Sigmoid colon (tissue), 7 donors: ENCODE results near the gene GLOD5. TPM values are rescaled to one million over a fixed set of nuclear protein-coding genes. Genes with fewer than 3 reads are reported as not detected.

ENCODE experiments used
- DNase-seq: peaks from one replicate; pipeline ENCODE4 v3.0.0-alpha.2; 2019
- H3K27ac ChIP-seq, 4 donors: fragments of 200-600 bp; sonication (generic); one replicate each; pipeline ENCODE4 v1.5.1; 2016 to 2019; ENCODE audit warnings: mild to moderate bottlenecking in 1 of 4
- H3K27me3 ChIP-seq, 3 donors: fragments of 200-600 bp; sonication (generic); one replicate each; pipeline ENCODE4 v1.5.1; 2019; ENCODE audit warnings: mild to moderate bottlenecking in 1 of 3
- H3K36me3 ChIP-seq, 4 donors: fragments of 200-600 bp; sonication (generic); one replicate each; pipeline ENCODE4 v1.5.1; 2016 to 2019
- H3K4me1 ChIP-seq, 4 donors: fragments of 200-600 bp; sonication (generic); one replicate each; pipeline ENCODE4 v1.5.1; 2017 to 2019
- H3K4me3 ChIP-seq, 4 donors: fragments of 200-600 bp; sonication (generic); one replicate each; pipeline ENCODE4 v1.5.1; 2017 to 2019; ENCODE audit warnings: mild to moderate bottlenecking in 2 of 4, moderate library complexity in 1 of 4
- H3K9me3 ChIP-seq, 4 donors: fragments of 200-600 bp in 3 of 4; sonication (generic) in 3 of 4; one replicate each; pipeline versions ENCODE4 v1.5.1 to v1.6.1; 2013 to 2019
- EP300 ChIP-seq, 4 donors: sonication (generic); formaldehyde crosslinking; IDR thresholded peaks; one replicate each; pipeline ENCODE4 v1.6.1; 2017; ENCODE audit warnings: antibody characterized with exemption in 4 of 4
- POLR2A ChIP-seq, 2 donors: fragments of 450-650 bp; IDR thresholded peaks; one replicate each; pipeline ENCODE4 v1.6.1; 2016; ENCODE audit warnings: antibody characterized with exemption in 2 of 2, mild to moderate bottlenecking in 2 of 2, moderate library complexity in 2 of 2
- POLR2AphosphoS5 ChIP-seq, 4 donors: sonication (generic); formaldehyde crosslinking; IDR thresholded peaks; one replicate each; pipeline ENCODE4 v1.6.1; 2017; ENCODE audit warnings: antibody characterized with exemption in 4 of 4
- WGBS, 2 donors: extraction: QIAGEN DNeasy Blood & Tissue Kit; methylation state at CpG; one replicate each; pipeline ENCODE4 v1.1.7; 2013; 5-methylcytosine and 5-hydroxymethylcytosine counted together
- intact Hi-C: fragments of 100-400 bp; cut with DNase I; formaldehyde crosslinking; loops from one replicate; pipeline ENCODE4 v1.15.1; 2023
- polyA plus RNA-seq, 3 donors: library from polyadenylated mRNA; stranded (reverse); fragments of 200-250 nt; gene quantifications; one replicate each; pipeline ENCODE4 v1.2.3, GENCODE V29; 2013
- total RNA-seq, 4 donors: library from RNA; depleted of rRNA; stranded (reverse); fragments of >200 nt; gene quantifications; one replicate each; pipeline ENCODE4 v1.1.0, GENCODE V29; 2016
- TF ChIP-seq, protein P1 (sequence below), 4 experiments: fragments of 450-650 bp in 3 of 4; fragments of 200-600 bp in 1 of 4; IDR thresholded peaks; one replicate each; pipeline ENCODE4 v1.5.1; 2016 to 2019; ENCODE audit warnings: antibody characterized with exemption in 4 of 4, mild to moderate bottlenecking in 3 of 4, moderate library complexity in 2 of 4
- donor health status: healthy with polysubstance abuse.
- donor health status: Bipolar disorder and iron deficiency.
- donor health status: healthy.

The GLOD5 gene
- total and polyA plus RNA-seq, 7 donors = 7.5 to 22.7 (median 10.8) TPM; not detected in 4

DNA sequence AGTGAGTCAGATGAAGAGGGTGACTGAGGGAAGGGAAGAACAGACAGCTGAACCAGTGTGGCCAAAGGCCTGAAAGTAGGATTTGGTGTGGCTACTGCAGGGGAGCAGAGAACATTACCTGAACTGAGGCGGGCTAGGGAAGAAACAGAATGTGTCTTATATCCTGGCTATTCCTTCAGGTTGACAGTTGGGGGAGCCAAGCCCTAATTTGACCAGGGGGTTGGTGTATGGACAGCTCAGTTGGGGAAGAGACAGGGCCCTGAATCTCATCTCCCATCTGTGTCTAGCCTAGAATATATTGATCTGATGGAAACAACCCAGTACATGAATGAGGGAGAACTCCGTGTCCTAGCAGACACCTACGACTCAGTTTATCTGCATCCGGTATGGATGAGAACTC, 44.5 kb downstream of the GLOD5 start:
- TF ChIP-seq POLR2A (IDR thresholded peaks at IDR 0.05) (no peak), EP300 (IDR thresholded peaks at IDR 0.05) (no peak), POLR2AphosphoS5 (IDR thresholded peaks at IDR 0.05) (no peak)
- TF ChIP-seq, protein P1, sequence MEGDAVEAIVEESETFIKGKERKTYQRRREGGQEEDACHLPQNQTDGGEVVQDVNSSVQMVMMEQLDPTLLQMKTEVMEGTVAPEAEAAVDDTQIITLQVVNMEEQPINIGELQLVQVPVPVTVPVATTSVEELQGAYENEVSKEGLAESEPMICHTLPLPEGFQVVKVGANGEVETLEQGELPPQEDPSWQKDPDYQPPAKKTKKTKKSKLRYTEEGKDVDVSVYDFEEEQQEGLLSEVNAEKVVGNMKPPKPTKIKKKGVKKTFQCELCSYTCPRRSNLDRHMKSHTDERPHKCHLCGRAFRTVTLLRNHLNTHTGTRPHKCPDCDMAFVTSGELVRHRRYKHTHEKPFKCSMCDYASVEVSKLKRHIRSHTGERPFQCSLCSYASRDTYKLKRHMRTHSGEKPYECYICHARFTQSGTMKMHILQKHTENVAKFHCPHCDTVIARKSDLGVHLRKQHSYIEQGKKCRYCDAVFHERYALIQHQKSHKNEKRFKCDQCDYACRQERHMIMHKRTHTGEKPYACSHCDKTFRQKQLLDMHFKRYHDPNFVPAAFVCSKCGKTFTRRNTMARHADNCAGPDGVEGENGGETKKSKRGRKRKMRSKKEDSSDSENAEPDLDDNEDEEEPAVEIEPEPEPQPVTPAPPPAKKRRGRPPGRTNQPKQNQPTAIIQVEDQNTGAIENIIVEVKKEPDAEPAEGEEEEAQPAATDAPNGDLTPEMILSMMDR (IDR thresholded peaks at IDR 0.05) = no peak
- DNase-seq = no peak
- H3K27me3 ChIP-seq = no peaks in the 10 kb centered on the region
- no peak overlapping the region for H3K4me3 ChIP-seq
- peaks cover 0 to 8% (median 0%) of the 10 kb centered on the region in 4 donors for H3K36me3 ChIP-seq
- peaks cover 0 to 8% (median 2%) of the 10 kb centered on the region in 4 donors for H3K4me1 ChIP-seq
- WGBS, 2 donors = 96 to 97% methylated on average over 4 of the region's 4 CpGs
- intact Hi-C loops = loop anchor here (10.0 kb wide), 1 partner anchor 161 kb away; no protein-coding TSS in a partner anchor
- H3K9me3 ChIP-seq = no peaks in the 10 kb centered on the region
- no peak overlapping the region for H3K27ac ChIP-seq

DNA sequence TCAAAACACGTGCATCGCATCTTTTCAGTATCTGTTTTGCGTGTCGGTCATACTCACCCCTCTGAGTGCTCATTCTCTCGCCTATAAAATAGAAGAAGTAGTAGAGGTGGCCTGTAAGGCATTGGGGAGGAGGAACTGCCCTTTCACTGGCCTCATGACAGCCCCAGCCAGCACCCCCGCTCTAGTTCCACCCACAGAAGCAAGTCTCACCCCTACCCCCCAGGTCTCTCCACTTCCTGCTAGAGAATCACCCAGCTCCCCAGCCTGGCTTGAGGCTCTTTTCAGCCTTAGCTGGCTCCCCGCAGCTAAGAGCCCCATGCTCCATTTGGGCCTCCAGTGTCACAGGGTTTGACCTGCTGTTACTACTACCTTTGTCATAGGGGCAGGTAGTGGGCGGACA, 52.1 kb downstream of the GLOD5 start:
- Histone ChIP-seq H3K27ac (no peak overlapping the region), H3K4me1 (no peaks in the 10 kb centered on the region), H3K27me3 (no peaks in the 10 kb centered on the region), H3K4me3 (no peak overlapping the region), H3K9me3 (no peaks in the 10 kb centered on the region), H3K36me3 (peaks cover 0 to 37% (median 6%) of the 10 kb centered on the region in 4 donors)
- no peak for TF ChIP-seq EP300 (IDR thresholded peaks at IDR 0.05)
- TF ChIP-seq POLR2A (IDR thresholded peaks at IDR 0.05) = no peak
- TF ChIP-seq POLR2AphosphoS5 (IDR thresholded peaks at IDR 0.05) = no peak
- TF ChIP-seq, protein P1 (IDR thresholded peaks at IDR 0.05) = no peak
- intact Hi-C loops = no loop called here
- no peak for DNase-seq
- WGBS, 2 donors = 89 to 96% methylated on average over 8 of the region's 8 CpGs

DNA sequence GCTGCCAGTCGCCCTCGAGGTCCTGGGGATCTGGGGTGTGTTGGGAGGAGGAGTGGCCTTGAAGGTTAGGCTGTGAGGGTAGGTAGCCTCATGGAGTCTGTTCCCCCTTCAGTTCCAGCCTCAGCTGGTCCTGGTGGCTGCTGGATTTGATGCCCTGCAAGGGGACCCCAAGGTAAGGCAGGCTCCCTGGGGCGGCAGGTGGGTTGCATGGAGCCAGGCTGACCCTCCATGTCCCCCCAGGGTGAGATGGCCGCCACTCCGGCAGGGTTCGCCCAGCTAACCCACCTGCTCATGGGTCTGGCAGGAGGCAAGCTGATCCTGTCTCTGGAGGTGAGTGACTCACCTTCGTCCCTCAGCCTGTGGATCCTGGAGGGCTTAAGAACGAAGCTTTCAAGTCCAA, 53.2 kb downstream of the GLOD5 start:
- TF ChIP-seq POLR2AphosphoS5 (IDR thresholded peaks at IDR 0.05) (no peak), POLR2A (IDR thresholded peaks at IDR 0.05) (no peak), EP300 (IDR thresholded peaks at IDR 0.05) (no peak)
- TF ChIP-seq, protein P1 (IDR thresholded peaks at IDR 0.05) = no peak
- Histone ChIP-seq H3K36me3 (peaks cover 0 to 39% (median 6%) of the 10 kb centered on the region in 4 donors), H3K4me1 (no peaks in the 10 kb centered on the region), H3K27ac (no peak overlapping the region), H3K4me3 (no peak overlapping the region), H3K27me3 (no peaks in the 10 kb centered on the region), H3K9me3 (no peaks in the 10 kb centered on the region)
- 95% methylated on average over 8 of the region's 8 CpGs for WGBS, 2 donors
- intact Hi-C loops = no loop called here
- DNase-seq = no peak

DNA sequence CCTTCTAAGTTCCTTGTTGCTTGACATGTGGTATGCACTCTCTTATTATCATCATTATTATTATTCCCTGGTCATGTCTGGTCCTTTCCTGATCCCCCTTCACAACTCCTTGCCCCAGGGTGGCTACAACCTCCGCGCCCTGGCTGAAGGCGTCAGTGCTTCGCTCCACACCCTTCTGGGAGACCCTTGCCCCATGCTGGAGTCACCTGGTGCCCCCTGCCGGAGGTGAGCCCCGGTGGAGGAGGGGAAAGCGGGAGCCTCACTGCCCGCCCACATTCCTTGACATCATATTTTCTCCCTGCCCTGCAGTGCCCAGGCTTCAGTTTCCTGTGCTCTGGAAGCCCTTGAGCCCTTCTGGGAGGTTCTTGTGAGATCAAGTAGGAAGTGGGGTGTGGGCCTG, 53.7 kb downstream of the GLOD5 start:
- Histone ChIP-seq H3K9me3 (no peaks in the 10 kb centered on the region), H3K4me1 (no peaks in the 10 kb centered on the region), H3K27me3 (no peaks in the 10 kb centered on the region), H3K27ac (no peak overlapping the region), H3K36me3 (peaks cover 0 to 44% (median 6%) of the 10 kb centered on the region in 4 donors), H3K4me3 (no peak overlapping the region)
- no peak for TF ChIP-seq POLR2AphosphoS5 (IDR thresholded peaks at IDR 0.05)
- TF ChIP-seq, protein P1 (IDR thresholded peaks at IDR 0.05) = no peak
- TF ChIP-seq POLR2A (IDR thresholded peaks at IDR 0.05) = no peak
- no peak for TF ChIP-seq EP300 (IDR thresholded peaks at IDR 0.05)
- 90% methylated on average over 8 of the region's 8 CpGs for WGBS, 2 donors
- DNase-seq = no peak
- intact Hi-C loops = no loop called here
